B cell (primary cell): ENCODE data around the gene CFAP141. TPM values are rescaled to one million over a fixed set of nuclear protein-coding genes. Genes with fewer than 3 reads are reported as not detected.

ENCODE experiments used
- ATAC-seq: fragments of 200-7000 bp; cut with Tn5 transposase; one replicate; pipeline ENCODE4 v1.10.0; 2021; ENCODE audit warnings: low read depth, mild to moderate bottlenecking, moderate number of reproducible peaks, moderate library complexity
- CTCF ChIA-PET: fragments of 350-600 bp; sonication (Branson Sonifier 250); formaldehyde crosslinking; loops from one replicate; lab custom pipeline; 2021; ENCODE audit warnings: antibody characterized with exemption, inconsistent platforms; lab: Charles Lee
- POLR2A ChIA-PET: fragments of 350-600 bp; sonication (Branson Sonifier 250); formaldehyde crosslinking; loops from one replicate; lab custom pipeline; 2021; ENCODE audit warnings: antibody characterized with exemption; lab: Charles Lee
- DNase-seq: peaks from one replicate; pipeline ENCODE4 v3.0.0; 2013
- H2AFZ ChIP-seq: 2 replicates; pipeline ENCODE4 v1.6.1; 2012; ENCODE audit warnings: mild to moderate bottlenecking, low read depth, low read length; ENCODE audit not compliant: insufficient read depth, poor library complexity, severe bottlenecking
- H3K27ac ChIP-seq, 2 donors: 1 replicate in 1 of 2; 2 replicates in 1 of 2; pipeline ENCODE4 v1.5.1; 2012 to 2013; ENCODE audit warnings: low read length in 2 of 2, mild to moderate bottlenecking in 2 of 2, moderate library complexity in 1 of 2
- H3K27me3 ChIP-seq, 4 experiments: fragments of 200-600 bp in 1 of 4; sonication (generic) in 1 of 4; replicated peaks in 1 of 4; 1 replicate in 2 of 4; 2 replicates in 2 of 4; pipeline versions ENCODE4 v1.6.1 to v1.7.0; 2013 to 2016; ENCODE audit warnings: low read length in 3 of 4, mild to moderate bottlenecking in 2 of 4, mixed read lengths in 1 of 4, moderate library complexity in 1 of 4; ENCODE audit not compliant: insufficient read depth in 4 of 4, control insufficient read depth in 3 of 4; ENCODE audit errors: control extremely low read depth in 1 of 4
- H3K36me3 ChIP-seq, 2 experiments: replicated peaks in 1 of 2; 1 replicate in 1 of 2; 2 replicates in 1 of 2; pipeline versions ENCODE4 v1.6.1 to v1.7.1; 2013; ENCODE audit warnings: low read length in 1 of 2; ENCODE audit not compliant: insufficient read depth in 2 of 2, control insufficient read depth in 1 of 2; ENCODE audit errors: control extremely low read depth in 1 of 2, extremely low read depth in 1 of 2
- H3K4me1 ChIP-seq, 2 donors: fragments of 200-600 bp in 1 of 2; sonication (generic) in 1 of 2; 1 replicate in 1 of 2; 2 replicates in 1 of 2; pipeline versions ENCODE4 v1.5.1 to v1.6.1; 2013 to 2017; ENCODE audit warnings: low read length in 2 of 2; ENCODE audit not compliant: control insufficient read depth in 2 of 2, insufficient read depth in 2 of 2
- H3K4me2 ChIP-seq: replicated peaks from 2 replicates; pipeline ENCODE3; 2012; ENCODE audit warnings: mild to moderate bottlenecking, low read depth, low read length; ENCODE audit not compliant: poor library complexity, severe bottlenecking
- H3K4me3 ChIP-seq, 5 experiments: fragments of 200-600 bp in 1 of 5; sonication (generic) in 1 of 5; 1 replicate in 3 of 5; 2 replicates in 2 of 5; pipeline versions ENCODE4 v1.5.1 to v1.7.0; 2011 to 2016; ENCODE audit warnings: low read length in 4 of 5, mild to moderate bottlenecking in 4 of 5, low read depth in 2 of 5, control low read depth in 1 of 5, moderate library complexity in 1 of 5; ENCODE audit not compliant: insufficient read depth in 1 of 5; ENCODE audit errors: control extremely low read depth in 1 of 5, extremely low read depth in 1 of 5
- H3K79me2 ChIP-seq: fragments of 200-600 bp; sonication (generic); one replicate; pipeline ENCODE4 v1.6.0; 2016; ENCODE audit warnings: low read length; ENCODE audit not compliant: control insufficient read depth, insufficient read depth
- H3K9ac ChIP-seq: fragments of 200-600 bp; sonication (generic); 2 replicates; pipeline ENCODE4 v1.6.1; 2017; ENCODE audit warnings: mild to moderate bottlenecking, low read length, moderate library complexity
- H3K9me3 ChIP-seq, 3 donors: one replicate each; pipeline versions ENCODE4 v1.6.1 to v1.7.1; 2013; ENCODE audit warnings: low read length in 2 of 3; ENCODE audit not compliant: control insufficient read depth in 2 of 3, insufficient read depth in 1 of 3; ENCODE audit errors: control extremely low read depth in 1 of 3
- H4K20me1 ChIP-seq: 2 replicates; pipeline ENCODE4 v1.6.0; 2012; ENCODE audit warnings: mild to moderate bottlenecking, low read length; ENCODE audit not compliant: insufficient read depth, control insufficient read depth, poor library complexity, severe bottlenecking
- H3K27ac Mint-ChIP-seq: one replicate; pipeline ENCODE4 v1.8.0; 2021; ENCODE audit warnings: mixed read lengths
- H3K27me3 Mint-ChIP-seq: one replicate; pipeline ENCODE4 v1.8.0; 2021; ENCODE audit warnings: mixed read lengths
- H3K4me1 Mint-ChIP-seq: one replicate; pipeline ENCODE4 v1.8.0; 2021; ENCODE audit warnings: mixed read lengths
- H3K4me3 Mint-ChIP-seq: one replicate; pipeline ENCODE4 v1.8.0; 2021; ENCODE audit warnings: mixed read lengths
- H3K9me3 Mint-ChIP-seq: one replicate; pipeline ENCODE4 v1.8.0; 2022; ENCODE audit warnings: mixed read lengths; ENCODE audit not compliant: insufficient read depth
- CTCF ChIP-seq: fragments of 200-600 bp; IDR thresholded peaks from one replicate; pipeline ENCODE4 v1.8.0; 2022; ENCODE audit warnings: antibody characterized with exemption, mild to moderate bottlenecking
- EZH2 ChIP-seq: IDR thresholded peaks from 2 replicates; pipeline ENCODE4 v1.6.1; 2012; ENCODE audit warnings: borderline replicate concordance, low read depth, mild to moderate bottlenecking, moderate library complexity, low read length; ENCODE audit not compliant: insufficient read depth, poor library complexity, severe bottlenecking
- WGBS: methylation state at CpG from one replicate; pipeline ENCODE4 v1.1.5; 2013; ENCODE audit warnings: missing lambda C conversion rate; ENCODE audit not compliant: insufficient coverage; 5-methylcytosine and 5-hydroxymethylcytosine counted together
- intact Hi-C: fragments of 100-400 bp; cut with micrococcal nuclease; formaldehyde crosslinking; loops from one replicate; pipeline ENCODE4 v1.10.0; 2022
- polyA plus RNA-seq: library from polyadenylated mRNA; depleted of rRNA; stranded (reverse); fragments of >200 nt; gene quantifications from 2 replicates; pipeline ENCODE4 v1.2.3, GENCODE V29; 2012
- total RNA-seq, 2 donors: library from RNA; stranded (reverse); fragments of 120-200 nt in 1 of 2; gene quantifications; 1 replicate in 1 of 2; 2 replicates in 1 of 2; pipeline versions ENCODE4 v1.2.3 to v1.2.4, GENCODE V29; 2013 to 2022

CFAP141 gene
- total and polyA plus RNA-seq, 2 donors (not counting 1 experiment from before 2014, with no cell fraction given), result not detected

GRCh38 chr1:154154534-154155191 lies 51.5 kb downstream of the CFAP141 start, which contains the start of gene NUP210L:
Gene NUP210L, minus strand, starts transcription at chr1:154155073.
- ChIA-PET CTCF (interaction anchor here (0.5 kb wide), 1 partner anchor 11 kb away, joined by 4 read pairs; no protein-coding TSS in a partner anchor), POLR2A (interaction anchor here (1.2 kb wide), 1 partner anchor 24 kb away, joined by 3 read pairs; no protein-coding TSS in a partner anchor)
- H3K9me3 ChIP-seq, result peaks cover 0 to 1% (median 0%) of the 10 kb centered on the region in 3 donors
- H3K4me2 ChIP-seq, result no peak within 1 kb of the TSS
- DNase-seq, result no peak
- intact Hi-C loops, result no loop called here
- no peak within 1 kb of the TSS for H2AFZ ChIP-seq
- no peak within 1 kb of the TSS for H3K4me3 Mint-ChIP-seq
- 96% methylated on average over 23 of the region's 29 CpGs for WGBS
- no peak for ATAC-seq
- no peak within 1 kb of the TSS for H3K4me3 ChIP-seq
- H3K4me1 Mint-ChIP-seq, result peaks cover 21% of the 10 kb centered on the region
- peaks cover 17% of the 10 kb centered on the region for H4K20me1 ChIP-seq
- peak within 1 kb of the TSS; percentile 16 for H3K27ac Mint-ChIP-seq
- peaks cover 1% of the 10 kb centered on the region for H3K9me3 Mint-ChIP-seq
- no peak within 1 kb of the TSS for H3K9ac ChIP-seq
- no peaks in the 10 kb centered on the region for H3K27me3 ChIP-seq
- peaks cover 2% of the 10 kb centered on the region for H3K79me2 ChIP-seq
- no peaks in the 10 kb centered on the region for H3K27me3 Mint-ChIP-seq
- H3K36me3 ChIP-seq, result peaks cover 0 to 45% of the 10 kb centered on the region in 2 experiments
- TF ChIP-seq CTCF, result no peak
- TF ChIP-seq EZH2, result no peak
- peaks cover 15 to 17% of the 10 kb centered on the region in 2 donors for H3K4me1 ChIP-seq
- peak within 1 kb of the TSS in 1 of 2 donors; percentile 55 for H3K27ac ChIP-seq

GRCh38 chr1:154154053-154154452 lies 52.1 kb downstream of the CFAP141 start:
- intact Hi-C loops, result no loop called here
- H3K9ac ChIP-seq, result no peak overlapping the region
- TF ChIP-seq EZH2 (no peak), CTCF (no peak)
- H3K27ac Mint-ChIP-seq, result peak overlapping the region; percentile 16
- no peaks in the 10 kb centered on the region for H3K27me3 Mint-ChIP-seq
- no peak overlapping the region for H3K4me3 Mint-ChIP-seq
- peaks cover 15 to 17% of the 10 kb centered on the region in 2 donors for H3K4me1 ChIP-seq
- no peak overlapping the region for H2AFZ ChIP-seq
- H3K36me3 ChIP-seq, result peaks cover 0 to 39% of the 10 kb centered on the region in 2 experiments
- H3K9me3 Mint-ChIP-seq, result no peaks in the 10 kb centered on the region
- H3K79me2 ChIP-seq, result peaks cover 2% of the 10 kb centered on the region
- H3K27me3 ChIP-seq, result no peaks in the 10 kb centered on the region
- H3K4me1 Mint-ChIP-seq, result peaks cover 21% of the 10 kb centered on the region
- peaks cover 16% of the 10 kb centered on the region for H4K20me1 ChIP-seq
- no peaks in the 10 kb centered on the region for H3K9me3 ChIP-seq
- DNase-seq (no peak), ATAC-seq (no peak)
- peak overlapping the region in 1 of 2 donors; percentile 16 for H3K27ac ChIP-seq
- WGBS, result no CpG with 5 or more reads among the region's 6 CpGs
- H3K4me3 ChIP-seq, result no peak overlapping the region
- CTCF ChIA-PET, result no interaction called here
- no peak overlapping the region for H3K4me2 ChIP-seq
- POLR2A ChIA-PET, result interaction anchor here (1.2 kb wide), 1 partner anchor 24 kb away, joined by 3 read pairs; no protein-coding TSS in a partner anchor
